Astrocyte (in vitro differentiated cells and primary cell): ENCODE data around the gene RAVER2.

Experiments
- CTCF ChIP-seq: IDR thresholded peaks from 2 replicates; pipeline ENCODE4 v1.5.1; 2011; ENCODE audit warnings: low read depth, mild to moderate bottlenecking, inconsistent platforms, low read length, moderate library complexity; ENCODE audit not compliant: insufficient read depth
- EZH2 ChIP-seq: IDR thresholded peaks from 2 replicates; pipeline ENCODE4 v1.6.1; 2012; ENCODE audit warnings: mild to moderate bottlenecking, low read length, inconsistent platforms; ENCODE audit not compliant: insufficient read depth

GRCh38 chr1:64871256-64871655 lies 126.4 kb downstream of the RAVER2 start:
- TF ChIP-seq CTCF (no peak), EZH2 (no peak)
